Measurements from ENCODE around the gene DDI2.
"Not testable (repeated sequence)": the region's sequence is repeated elsewhere in the genome, so short reads cannot be mapped to it uniquely, and the experiment has no call there.

Gene DDI2

GRCh38 chr1:15676688-15677661, 59.7 kb downstream of the DDI2 start:
- in situ Hi-C loops (cut with MboI; ENCODE audit: low sequenced_read_pairs): no loop called here

GRCh38 chr1:15678578-15678977, 61.3 kb downstream of the DDI2 start:
- in situ Hi-C loops (cut with MboI; ENCODE audit: low sequenced_read_pairs): no loop called here

GRCh38 chr1:15680131-15680530, 62.9 kb downstream of the DDI2 start:
- in situ Hi-C loops (cut with MboI; ENCODE audit: low sequenced_read_pairs): no loop called here

GRCh38 chr1:15680561-15681348, 63.5 kb downstream of the DDI2 start:
- in situ Hi-C loops (cut with MboI; ENCODE audit: low sequenced_read_pairs): no loop called here

GRCh38 chr1:15681349-15682292, 64.4 kb downstream of the DDI2 start:
- in situ Hi-C loops (cut with MboI; ENCODE audit: low sequenced_read_pairs): no loop called here

GRCh38 chr1:15682936-15683341, 65.7 kb downstream of the DDI2 start:
- in situ Hi-C loops (cut with MboI; ENCODE audit: low sequenced_read_pairs): no loop called here

- in situ Hi-C loops (cut with MboI; ENCODE audit: low sequenced_read_pairs): no loop called here
Measured at GRCh38 chr1:15683345-15684039, 66.2 kb downstream of the DDI2 start.

- in situ Hi-C loops (cut with MboI; ENCODE audit: low sequenced_read_pairs): no loop called here
Measured at GRCh38 chr1:15684042-15684461, 66.8 kb downstream of the DDI2 start, which contains the start of gene PLEKHM2. Gene PLEKHM2, plus strand, starts transcription at chr1:15684320. Its CDS starts 239 bp downstream, at chr1:15684559.

- in situ Hi-C loops (cut with MboI; ENCODE audit: low sequenced_read_pairs): no loop called here
Measured at GRCh38 chr1:15684468-15685291, 67.4 kb downstream of the DDI2 start.

GRCh38 chr1:15685820-15686219, 68.6 kb downstream of the DDI2 start:
- in situ Hi-C loops (cut with MboI; ENCODE audit: low sequenced_read_pairs): no loop called here

- in situ Hi-C loops (cut with MboI; ENCODE audit: low sequenced_read_pairs): no loop called here
Measured at GRCh38 chr1:15687446-15687845, 70.2 kb downstream of the DDI2 start.

GRCh38 chr1:15690317-15690716, 73.1 kb downstream of the DDI2 start:
- in situ Hi-C loops (cut with MboI; ENCODE audit: low sequenced_read_pairs): no loop called here

GRCh38 chr1:15691434-15692032, 74.3 kb downstream of the DDI2 start:
- in situ Hi-C loops (cut with MboI; ENCODE audit: low sequenced_read_pairs): no loop called here

GRCh38 chr1:15692121-15692682, 74.9 kb downstream of the DDI2 start:
- in situ Hi-C loops (cut with MboI; ENCODE audit: low sequenced_read_pairs): no loop called here

- in situ Hi-C loops (cut with MboI; ENCODE audit: low sequenced_read_pairs): no loop called here
Measured at GRCh38 chr1:15693371-15693770, 76.1 kb downstream of the DDI2 start.

GRCh38 chr1:15696956-15697521, 79.8 kb downstream of the DDI2 start:
- in situ Hi-C loops (cut with MboI; ENCODE audit: low sequenced_read_pairs): no loop called here

GRCh38 chr1:15698201-15698600, 80.9 kb downstream of the DDI2 start:
- in situ Hi-C loops (cut with MboI; ENCODE audit: low sequenced_read_pairs): no loop called here

GRCh38 chr1:15699321-15699720, 82.1 kb downstream of the DDI2 start:
- in situ Hi-C loops (cut with MboI; ENCODE audit: low sequenced_read_pairs): not testable (repeated sequence)

Measured in HL-60/S4 treated with phorbol 12-myristate 13-acetate at 8.2 ng/mL for 4 days and 3 days (cell line).